Astrocyte of the cerebellum (primary cell): ENCODE data around the gene AHSA1.

Experiments used
- DNase-seq: peaks from one replicate; pipeline ENCODE4 v3.0.0-alpha.2; 2011; ENCODE audit warnings: low read depth
- H3K4me3 ChIP-seq: 2 replicates; pipeline ENCODE4 v1.5.1; 2011; ENCODE audit warnings: mild to moderate bottlenecking, low read depth, low read length, moderate library complexity
- CTCF ChIP-seq: IDR thresholded peaks from 2 replicates; pipeline ENCODE4 v1.5.1; 2012; ENCODE audit warnings: low read length, low read depth, moderate library complexity, mild to moderate bottlenecking; ENCODE audit errors: missing control alignments
- in situ Hi-C: cut with HindIII; loops from 2 replicates; pipeline ENCODE4 v1.10.0; 2017; ENCODE audit warnings: low sequenced_read_pairs

AHSA1 gene

DNA sequence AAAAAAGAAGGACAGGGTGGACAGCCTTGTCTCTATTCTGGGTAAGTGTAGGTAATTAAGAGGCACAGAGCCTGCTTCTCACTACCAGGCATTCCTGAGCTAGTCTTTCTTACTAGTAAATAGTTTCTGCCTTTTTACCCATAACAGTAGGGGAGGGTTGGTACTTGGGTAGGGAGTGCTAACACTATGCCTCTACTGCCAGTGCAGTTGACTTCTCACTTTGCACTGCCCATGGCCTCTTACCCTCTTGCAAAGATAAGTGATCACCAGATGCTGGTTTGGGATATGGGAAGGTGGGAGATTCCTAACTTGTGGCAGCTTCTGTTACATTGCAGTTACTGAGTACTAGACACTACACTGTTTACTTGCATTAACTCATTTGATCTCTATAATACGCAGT lies 11.6 kb downstream of the AHSA1 start:
- in situ Hi-C loops, result no loop called here
- no peak for DNase-seq
- H3K4me3 ChIP-seq, result no peak overlapping the region
- TF ChIP-seq CTCF, result no peak

GRCh38 chr14:77470224-77470870 lies 12.5 kb downstream of the AHSA1 start:
- in situ Hi-C loops, result no loop called here
- DNase-seq, result no peak
- TF ChIP-seq CTCF, result no peak
- no peak overlapping the region for H3K4me3 ChIP-seq

DNA sequence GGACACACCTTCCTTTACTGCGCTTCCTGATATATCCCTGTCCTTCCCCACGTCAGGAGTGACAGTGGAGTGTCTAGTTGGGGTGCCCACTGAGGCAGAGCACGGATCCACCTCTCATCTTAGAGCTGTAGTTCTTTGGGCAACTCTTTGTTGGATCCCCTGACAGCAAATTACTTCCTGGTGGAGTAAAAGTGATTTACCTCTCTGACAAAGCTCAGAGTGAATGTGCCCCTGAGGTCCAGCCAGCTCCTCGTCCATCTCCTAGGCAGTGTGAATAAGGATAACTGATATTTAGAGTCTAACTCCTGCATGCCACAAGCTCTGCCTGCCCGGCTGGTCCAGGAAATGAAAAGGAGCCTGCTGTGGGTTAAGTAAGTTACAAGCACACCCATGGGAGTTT lies 16.0 kb downstream of the AHSA1 start:
- no peak for DNase-seq
- in situ Hi-C loops, result no loop called here
- no peak for TF ChIP-seq CTCF
- no peak overlapping the region for H3K4me3 ChIP-seq

GRCh38 chr14:77474479-77475177 lies 16.7 kb downstream of the AHSA1 start:
- in situ Hi-C loops, result no loop called here
- DNase-seq, result no peak
- H3K4me3 ChIP-seq, result no peak overlapping the region
- TF ChIP-seq CTCF, result no peak

- no peak for TF ChIP-seq CTCF
- in situ Hi-C loops, result no loop called here
- no peak overlapping the region for H3K4me3 ChIP-seq
- DNase-seq, result no peak
These were observed 17.7 kb downstream of the AHSA1 start for GRCh38 chr14:77475432-77476115.

GRCh38 chr14:77478029-77478428 lies 20.1 kb downstream of the AHSA1 start:
- DNase-seq, result no peak
- H3K4me3 ChIP-seq, result no peak overlapping the region
- in situ Hi-C loops, result no loop called here
- TF ChIP-seq CTCF, result no peak
